ENCODE data around the gene CTTN.

Gene CTTN

GRCh38 chr11:70477609-70478008 is 79.3 kb downstream of the CTTN start:
- no peak for DNase-seq

GRCh38 chr11:70478166-70478890 is 80.0 kb downstream of the CTTN start:
- DNase-seq: no peak

DNA sequence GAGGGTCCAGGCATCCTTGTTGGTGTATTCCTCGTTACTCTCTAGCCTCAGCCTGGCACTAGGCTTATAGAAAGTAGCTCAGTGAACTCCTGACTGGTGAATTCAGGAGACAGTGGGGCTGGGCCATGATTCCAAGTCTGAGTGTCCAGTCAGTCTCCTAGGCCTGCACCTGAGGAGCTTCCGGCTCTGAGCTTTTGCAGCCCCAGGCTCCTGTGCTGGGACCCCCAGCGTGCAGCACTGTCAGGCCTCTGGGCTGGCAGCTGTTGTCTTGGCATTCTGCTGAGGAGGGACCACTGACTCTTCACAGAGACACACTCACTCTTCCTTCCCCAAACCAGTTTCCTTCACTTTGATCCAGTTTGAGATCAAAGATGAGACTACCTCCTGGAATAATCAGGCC is 82.4 kb downstream of the CTTN start:
- DNase-seq: no peak

- DNase-seq: no peak
Measured at GRCh38 chr11:70481625-70482528, 83.5 kb downstream of the CTTN start.

DNA sequence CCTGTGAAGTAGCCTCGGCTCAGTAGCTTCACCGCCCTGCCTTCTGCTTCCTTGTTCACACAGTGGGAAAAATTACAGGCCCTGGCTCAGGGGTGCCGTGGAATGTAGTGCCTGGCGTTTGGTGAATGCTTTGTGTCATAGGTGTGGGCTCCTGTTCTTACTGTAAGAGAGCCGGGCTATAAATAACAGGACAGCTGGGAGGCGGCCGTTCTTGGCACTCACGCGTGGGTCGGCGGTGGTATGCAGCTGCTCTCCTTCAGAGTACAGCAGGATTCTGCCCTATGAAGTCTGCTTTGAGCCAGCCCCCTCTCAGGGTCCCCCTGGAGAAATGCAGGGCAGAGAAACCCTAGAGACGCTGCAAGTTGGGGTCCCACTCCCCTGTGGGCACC is 84.2 kb downstream of the CTTN start:
- DNase-seq: no peak

DNA sequence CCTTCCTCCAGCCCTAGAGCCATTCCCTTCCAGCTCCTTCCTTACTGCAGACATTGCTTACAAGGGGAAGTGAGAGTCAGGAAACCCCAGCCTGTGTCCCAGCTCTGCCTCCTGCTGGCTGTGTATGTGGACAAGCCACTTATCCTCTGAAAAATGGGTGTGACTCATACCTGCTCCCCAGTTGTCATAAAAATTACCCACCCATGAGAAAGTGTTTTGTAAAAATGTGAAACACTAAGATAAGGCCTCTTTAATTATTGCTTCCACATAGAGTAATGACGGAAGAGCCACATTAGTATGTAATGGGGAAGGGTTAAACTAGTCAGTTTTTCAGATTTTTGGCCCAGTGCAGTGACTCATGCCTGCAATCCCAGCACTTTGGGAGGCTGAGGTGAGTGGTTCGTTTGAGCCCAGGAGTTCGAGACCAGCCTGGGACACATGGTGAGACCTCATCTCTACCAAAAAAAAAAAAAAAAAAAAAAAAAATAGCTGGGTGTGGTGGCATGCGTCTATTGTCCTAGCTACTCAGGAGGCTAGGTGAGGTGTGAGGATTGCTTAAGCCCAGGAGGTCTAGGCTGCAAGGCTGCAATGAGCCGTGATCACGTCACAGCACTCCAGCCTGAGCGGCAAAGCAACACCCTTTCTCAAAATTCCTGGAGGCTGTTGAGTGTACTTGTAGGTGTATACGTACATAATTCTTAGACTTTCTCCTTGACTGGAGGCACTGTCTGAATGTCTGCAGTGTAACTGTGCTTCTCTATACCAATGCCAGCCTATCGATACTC is 84.9 kb downstream of the CTTN start:
- DNase-seq: no peak

- no peak for DNase-seq
Measured at GRCh38 chr11:70483917-70484316, 85.6 kb downstream of the CTTN start.

DNA sequence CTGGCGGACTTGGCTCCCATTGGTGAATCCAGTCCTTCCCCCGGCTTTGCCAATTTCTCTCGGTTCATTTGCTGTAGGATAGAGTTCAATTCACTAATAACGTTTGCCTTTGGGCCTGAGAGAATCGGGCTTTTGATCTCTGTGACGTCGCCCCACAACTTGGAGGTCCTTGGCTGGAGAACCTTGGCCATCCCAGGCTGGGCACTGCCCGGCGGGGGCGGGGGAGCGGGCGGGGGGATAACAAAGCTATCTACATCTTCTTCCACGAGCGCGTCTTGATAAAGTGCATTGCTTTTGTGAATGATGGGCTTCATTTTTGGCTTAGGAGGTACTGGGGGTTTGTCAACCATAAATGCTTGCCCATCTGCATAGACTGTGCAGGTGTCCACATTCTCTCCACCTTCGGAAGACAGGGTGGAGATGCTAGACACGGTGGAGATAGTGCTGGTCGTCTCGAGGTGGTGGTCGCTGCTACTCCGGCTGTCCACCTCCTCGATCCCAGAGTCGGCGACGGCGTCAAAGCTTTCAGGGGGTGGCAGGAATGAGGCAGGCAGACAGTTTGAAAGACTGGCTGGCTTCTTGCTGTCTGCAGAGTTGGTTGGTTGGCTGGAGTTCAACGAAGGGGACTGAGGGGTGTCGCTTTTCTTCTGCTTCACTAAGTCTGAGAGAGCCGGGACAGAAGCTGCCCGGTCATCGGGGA is 87.1 kb downstream of the CTTN start:
- no peak for DNase-seq

- DNase-seq: no peak
Measured at GRCh38 chr11:70486026-70486415, 87.7 kb downstream of the CTTN start.

Measured in stimulated activated naive CD4-positive, alpha-beta T cell (primary cell).